GM18519 (cell line): ENCODE results near the gene SKI.

Experiments used
- ATAC-seq: cut with Tn5 transposase; IDR thresholded peaks from one replicate; pipeline ENCODE4 v1.9.1; 2021; ENCODE audit warnings: mild to moderate bottlenecking, moderate library complexity; ENCODE audit not compliant: unreplicated experiment, low FRiP score

The SKI gene

GRCh38 chr1:2302292-2302925 is 74.3 kb downstream of the SKI start:
- ATAC-seq = no peak

GRCh38 chr1:2303016-2303775 is 75.1 kb downstream of the SKI start:
- no peak for ATAC-seq

- no peak for ATAC-seq
These were observed 75.7 kb downstream of the SKI start for GRCh38 chr1:2303781-2304180.

- ATAC-seq = no peak
These were observed 76.2 kb downstream of the SKI start for GRCh38 chr1:2304282-2304681.

- ATAC-seq = no peak
These were observed 77.0 kb downstream of the SKI start for GRCh38 chr1:2304921-2305681.

DNA sequence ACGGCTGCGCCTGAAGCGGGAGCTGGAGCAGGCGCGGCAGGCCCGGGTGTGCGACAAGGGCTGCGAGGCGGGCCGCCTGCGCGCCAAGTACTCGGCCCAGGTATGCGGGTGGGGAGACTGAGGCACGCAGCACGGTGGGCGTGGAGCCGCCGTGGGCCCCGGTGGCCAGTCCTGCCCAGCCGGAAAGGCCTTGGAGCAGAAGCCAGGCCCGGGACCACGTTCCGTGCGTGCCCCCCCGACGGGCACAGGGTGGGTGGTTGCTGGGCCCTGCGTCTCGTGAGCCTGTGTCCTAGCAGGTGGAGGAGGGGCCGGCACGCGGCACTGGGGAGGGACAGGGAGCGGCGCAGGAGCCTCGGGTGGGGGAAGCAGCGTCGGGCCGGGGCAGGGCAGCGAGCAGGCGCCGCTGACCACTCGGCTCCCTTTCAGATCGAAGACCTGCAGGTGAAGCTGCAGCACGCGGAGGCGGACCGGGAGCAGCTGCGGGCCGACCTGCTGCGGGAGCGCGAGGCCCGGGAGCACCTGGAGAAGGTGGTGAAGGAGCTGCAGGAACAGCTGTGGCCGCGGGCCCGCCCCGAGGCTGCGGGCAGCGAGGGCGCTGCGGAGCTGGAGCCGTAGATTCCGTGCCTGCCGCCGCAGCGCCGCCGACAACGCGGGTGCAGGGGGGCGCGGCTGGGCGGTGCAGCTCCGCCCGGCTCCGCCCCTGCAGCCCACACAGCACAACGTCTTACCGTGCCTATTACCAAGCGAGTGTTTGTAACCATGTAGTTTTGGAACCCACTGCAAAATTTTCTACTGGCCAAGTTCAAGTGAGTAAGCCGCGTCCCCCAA is 78.2 kb downstream of the SKI start:
- no peak for ATAC-seq

DNA sequence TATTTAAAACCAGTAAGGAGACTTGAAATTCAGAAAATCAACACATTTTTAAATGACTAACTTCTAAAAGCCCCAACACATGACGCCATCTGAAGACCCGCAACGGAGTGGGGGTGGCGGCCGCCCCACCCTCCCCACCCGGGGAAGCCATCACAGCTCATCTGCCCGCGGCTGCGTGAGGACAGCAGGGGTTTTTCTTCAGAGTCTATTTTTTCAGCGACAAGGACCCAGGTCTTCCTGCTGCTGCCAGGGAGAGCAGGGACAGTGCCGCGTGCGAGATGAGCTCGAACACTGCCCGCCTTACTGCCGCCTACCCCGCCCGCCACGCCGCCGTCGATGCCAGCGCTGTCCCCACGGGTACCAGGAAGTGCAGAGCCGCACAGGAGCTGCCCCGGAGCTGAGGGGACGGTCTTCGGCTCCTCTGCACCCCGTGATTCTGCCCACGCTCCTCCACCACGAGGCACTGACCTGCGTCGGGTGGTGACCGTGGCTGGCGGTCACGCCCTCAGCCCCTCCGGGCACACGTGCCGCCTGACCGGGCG is 79.0 kb downstream of the SKI start:
- ATAC-seq = no peak

DNA sequence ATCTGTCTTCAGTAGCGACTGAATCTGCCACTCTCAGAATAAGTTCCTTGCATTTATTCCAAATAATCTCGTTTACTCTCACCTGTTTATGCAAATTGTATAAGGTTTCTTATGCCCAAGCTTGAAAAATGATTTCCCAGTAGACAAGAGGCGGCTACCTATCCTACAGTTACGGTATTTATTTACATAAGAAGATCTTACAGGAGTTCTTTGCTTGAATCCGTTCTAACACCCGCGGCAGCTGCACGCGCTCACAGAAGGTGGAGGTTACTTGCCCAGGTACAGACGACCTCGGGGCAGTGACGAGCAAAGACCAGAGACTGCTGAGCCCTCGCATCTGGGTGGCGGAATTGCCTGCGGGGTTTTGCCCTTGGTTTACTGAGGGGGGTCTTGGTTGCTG is 79.9 kb downstream of the SKI start:
- no peak for ATAC-seq

DNA sequence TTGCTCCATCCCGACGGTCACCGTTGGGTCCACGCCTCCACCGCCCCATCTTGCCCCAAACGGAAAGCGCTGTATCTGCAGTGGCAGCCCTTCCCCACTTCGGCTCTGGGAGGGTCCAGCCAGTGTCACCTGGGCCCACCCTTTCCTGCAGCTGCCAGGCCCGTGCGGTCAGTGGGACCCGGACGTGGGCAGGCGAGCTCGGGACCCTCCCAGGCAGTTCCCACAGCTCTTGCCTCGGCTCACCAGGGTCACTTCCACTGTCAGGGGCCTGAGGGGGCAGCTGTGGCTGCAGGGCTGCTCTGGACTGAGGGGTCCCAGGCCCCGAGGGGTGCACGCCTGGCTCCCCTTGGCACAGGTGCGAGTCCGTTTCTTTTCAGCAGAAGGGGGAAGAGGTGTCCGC is 80.7 kb downstream of the SKI start:
- ATAC-seq = no peak

- no peak for ATAC-seq
These were observed 82.4 kb downstream of the SKI start for GRCh38 chr1:2310332-2311183.

DNA sequence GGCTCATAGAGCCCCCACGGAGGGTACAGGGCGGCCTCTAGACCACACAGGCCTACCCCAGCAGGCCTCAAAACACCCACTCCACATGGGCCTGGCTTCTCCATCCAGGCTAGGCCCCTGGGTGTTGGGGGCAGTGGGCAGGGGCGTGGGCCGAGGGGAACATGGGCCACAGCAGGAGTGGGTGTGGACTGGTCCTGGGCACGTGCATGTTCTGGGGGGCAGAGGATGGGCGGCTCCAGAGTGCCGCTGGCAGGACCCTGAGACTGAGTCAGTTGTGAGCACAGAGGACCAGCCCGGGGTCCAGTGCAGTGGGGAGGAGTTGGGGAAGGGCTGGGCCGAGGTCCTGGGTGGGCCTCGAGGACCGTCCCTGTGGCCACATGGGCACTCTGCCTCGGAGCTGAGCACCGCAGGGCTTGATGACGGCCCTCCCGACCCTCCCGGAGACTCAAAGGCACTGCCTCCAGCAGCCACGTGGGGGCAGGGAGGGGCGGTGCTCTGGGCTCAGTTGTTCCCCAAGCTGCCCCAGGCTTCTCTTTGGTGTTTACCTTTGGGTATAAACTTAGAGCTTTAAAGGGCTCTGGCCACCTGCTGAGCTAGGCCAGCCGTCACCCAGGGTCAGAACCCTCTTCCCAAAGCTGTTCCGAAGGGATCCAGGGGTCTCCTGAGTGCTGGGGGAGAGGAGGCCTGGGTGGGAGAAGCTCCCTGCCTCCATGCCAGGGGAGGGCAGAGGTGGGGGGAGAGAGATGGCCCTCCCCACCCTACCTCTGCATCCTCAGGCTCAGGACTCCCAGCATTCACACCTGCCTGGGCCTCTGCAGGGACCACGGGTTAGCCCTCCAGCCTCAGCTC is 83.3 kb downstream of the SKI start:
- ATAC-seq = no peak

DNA sequence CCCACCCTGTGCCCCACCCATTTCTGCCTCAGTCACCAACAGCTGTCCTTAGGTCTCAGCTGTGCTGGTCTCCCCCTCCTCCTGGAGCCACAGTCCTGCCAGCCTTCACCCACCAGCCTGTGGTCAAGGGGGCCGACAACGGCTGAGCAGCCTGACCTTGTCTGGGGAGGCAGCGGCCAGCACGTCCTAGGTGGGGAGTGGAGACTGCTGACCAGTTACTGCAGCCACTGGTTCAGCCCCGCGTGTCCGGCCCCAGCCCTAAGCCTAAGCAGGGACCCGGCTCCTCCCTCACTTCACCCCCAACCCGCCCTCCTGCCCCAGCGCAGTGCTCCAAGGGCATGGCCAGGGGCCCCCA is 84.0 kb downstream of the SKI start:
- no peak for ATAC-seq

GRCh38 chr1:2312515-2313301 is 84.6 kb downstream of the SKI start:
- ATAC-seq = no peak

DNA sequence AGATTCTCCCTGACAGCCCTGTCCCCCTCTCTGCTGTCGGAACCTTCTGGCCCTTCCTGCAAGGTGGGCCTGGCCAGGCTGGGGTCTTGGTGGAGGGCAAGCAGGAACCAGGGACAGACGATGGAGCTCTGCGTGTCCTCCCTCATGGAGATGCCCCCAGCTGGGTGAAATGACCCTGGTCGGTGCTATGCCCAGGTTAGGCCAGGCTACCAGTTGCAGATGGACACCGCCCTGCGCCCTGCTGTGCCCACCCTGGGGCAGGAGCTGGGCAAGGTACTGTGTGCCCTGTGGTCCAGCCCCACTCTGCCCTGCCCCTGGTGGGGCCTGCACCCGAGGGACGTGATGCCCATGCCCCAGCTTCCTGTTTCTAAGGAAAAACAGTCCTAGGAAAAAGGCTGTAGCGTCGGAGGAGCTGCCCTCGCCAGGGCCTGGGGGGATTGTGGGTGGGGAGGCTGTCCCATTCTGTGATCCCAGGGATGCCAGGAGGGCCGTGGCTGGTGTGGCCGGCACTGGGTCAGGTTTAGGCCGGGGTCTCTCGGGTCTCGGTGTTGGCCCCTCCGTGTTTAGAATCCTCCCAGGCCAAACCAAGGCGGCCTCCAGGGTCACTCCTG is 85.6 kb downstream of the SKI start:
- no peak for ATAC-seq

DNA sequence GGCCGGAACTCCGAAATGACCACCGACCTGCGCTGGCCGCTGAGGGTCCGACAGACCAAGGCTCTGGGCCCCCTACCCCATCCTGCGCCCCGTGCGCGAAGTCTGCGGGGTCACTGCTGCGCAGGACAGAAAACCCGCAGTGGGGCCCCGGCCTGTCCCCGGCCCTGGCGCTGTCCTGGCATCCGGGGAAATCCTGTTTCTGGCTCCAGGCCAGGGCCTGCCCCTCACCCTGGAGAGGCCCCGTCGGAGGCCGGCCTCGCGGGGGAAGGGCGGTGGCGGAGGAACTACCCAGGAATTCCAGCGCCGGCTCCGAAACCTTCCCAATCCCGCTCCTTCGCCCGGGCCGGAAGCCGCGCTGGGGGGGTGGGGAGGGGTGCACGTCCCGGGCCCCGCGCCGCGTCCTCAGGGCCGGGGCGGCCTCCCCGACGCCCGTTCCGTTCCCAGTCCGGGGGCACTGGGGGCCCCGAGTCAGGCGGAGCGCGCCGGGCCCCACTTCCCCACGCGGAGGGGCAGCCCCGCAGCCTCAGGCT is 86.2 kb downstream of the SKI start:
- no peak for ATAC-seq

DNA sequence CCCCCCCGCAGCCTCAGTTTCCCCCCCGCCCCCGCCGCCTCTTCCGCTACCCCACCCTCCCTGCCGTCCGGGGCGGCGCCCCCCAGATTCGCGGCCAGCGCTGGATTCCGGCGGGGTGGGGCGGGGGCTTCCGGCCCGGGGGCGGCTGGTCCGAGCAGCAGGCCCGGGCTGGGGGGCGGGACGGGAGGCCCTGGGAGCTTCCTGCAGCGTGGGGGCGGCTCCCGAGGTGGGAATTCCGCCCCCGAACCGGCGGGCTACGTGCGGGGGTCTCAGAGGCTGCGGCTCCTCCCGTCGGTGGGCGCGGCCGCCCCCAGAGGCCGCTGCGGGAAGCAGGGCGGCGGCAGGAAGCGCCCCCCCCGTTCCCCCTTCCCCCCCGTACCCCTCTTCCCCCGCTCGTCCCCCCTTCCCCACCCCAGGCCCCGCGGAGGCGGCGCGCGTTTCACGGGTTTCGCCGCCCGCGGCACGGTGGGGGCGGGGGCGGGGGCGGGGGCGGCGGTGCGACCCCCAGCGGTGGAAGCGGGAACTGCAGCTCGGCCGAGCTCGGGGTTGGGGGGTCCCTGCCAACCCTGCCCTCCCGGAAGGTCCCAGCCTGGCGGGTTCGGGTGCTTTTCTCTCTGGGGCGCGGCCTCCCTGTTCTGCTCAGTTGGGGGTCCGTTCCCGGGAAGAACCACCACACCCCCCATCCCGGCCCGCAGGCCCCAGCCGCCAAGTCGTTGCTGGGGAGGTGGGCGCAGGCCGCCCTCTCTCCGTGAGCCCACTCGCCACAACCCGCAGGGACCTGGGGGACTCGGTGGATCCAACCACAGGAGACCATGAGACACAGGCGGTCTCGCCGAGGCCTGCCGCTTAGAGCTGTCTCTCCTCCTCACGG is 86.9 kb downstream of the SKI start:
- ATAC-seq = no peak
